Measurements from ENCODE around the gene FBLIM1. TPM values are rescaled to one million over a fixed set of nuclear protein-coding genes. Genes with fewer than 3 reads are reported as not detected.

The FBLIM1 gene
- total RNA-seq, 2 experiments from 2014 or later: not detected

DNA sequence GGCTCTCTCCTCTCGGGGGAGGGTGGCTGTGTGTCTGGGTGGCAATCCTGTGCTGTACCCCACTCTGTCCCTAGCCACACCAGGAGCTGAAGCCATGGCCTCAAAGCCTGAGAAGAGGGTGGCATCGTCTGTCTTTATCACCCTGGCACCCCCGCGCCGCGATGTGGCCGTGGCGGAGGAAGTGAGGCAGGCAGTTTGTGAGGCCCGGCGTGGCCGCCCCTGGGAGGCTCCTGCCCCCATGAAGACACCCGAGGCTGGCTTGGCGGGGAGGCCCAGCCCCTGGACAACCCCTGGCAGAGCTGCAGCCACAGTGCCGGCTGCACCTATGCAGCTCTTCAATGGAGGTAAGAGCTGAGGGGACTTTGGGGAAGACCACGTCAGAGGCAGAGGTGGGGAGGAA lies 6.3 kb downstream of the FBLIM1 start:
- intact Hi-C loops (cut with micrococcal nuclease; ENCODE audit: unreplicated experiment): no loop called here
- no peak overlapping the region for H2AFZ ChIP-seq (ENCODE audit: low read length)
- CTCF ChIA-PET (ENCODE audit: unreplicated experiment): no interaction called here
- H3K79me2 ChIP-seq (ENCODE audit: insufficient read depth, low read depth, low read length): no peaks in the 10 kb centered on the region
- POLR2A ChIA-PET: no interaction called here
- no peaks in the 10 kb centered on the region for H3K36me3 ChIP-seq (ENCODE audit: insufficient read depth, low read length)
- no peaks in the 10 kb centered on the region for H3K9me3 ChIP-seq (ENCODE audit: low read length)
- BruUV-seq (replicated peaks): no TSS peak
- no peak overlapping the region for H3K27ac ChIP-seq (ENCODE audit: low read depth, low read length, poor library complexity, severe bottlenecking)
- DNase-seq (ENCODE audit: low spot score): no peak
- H3K4me3 ChIP-seq (ENCODE audit: low read depth, low read length, poor library complexity, severe bottlenecking): no peak overlapping the region
- no peak for TF ChIP-seq EZH2phosphoT487 (IDR thresholded peaks at IDR 0.05; ENCODE audit: borderline replicate concordance, low read depth, low read length)
- TF ChIP-seq, protein P1, sequence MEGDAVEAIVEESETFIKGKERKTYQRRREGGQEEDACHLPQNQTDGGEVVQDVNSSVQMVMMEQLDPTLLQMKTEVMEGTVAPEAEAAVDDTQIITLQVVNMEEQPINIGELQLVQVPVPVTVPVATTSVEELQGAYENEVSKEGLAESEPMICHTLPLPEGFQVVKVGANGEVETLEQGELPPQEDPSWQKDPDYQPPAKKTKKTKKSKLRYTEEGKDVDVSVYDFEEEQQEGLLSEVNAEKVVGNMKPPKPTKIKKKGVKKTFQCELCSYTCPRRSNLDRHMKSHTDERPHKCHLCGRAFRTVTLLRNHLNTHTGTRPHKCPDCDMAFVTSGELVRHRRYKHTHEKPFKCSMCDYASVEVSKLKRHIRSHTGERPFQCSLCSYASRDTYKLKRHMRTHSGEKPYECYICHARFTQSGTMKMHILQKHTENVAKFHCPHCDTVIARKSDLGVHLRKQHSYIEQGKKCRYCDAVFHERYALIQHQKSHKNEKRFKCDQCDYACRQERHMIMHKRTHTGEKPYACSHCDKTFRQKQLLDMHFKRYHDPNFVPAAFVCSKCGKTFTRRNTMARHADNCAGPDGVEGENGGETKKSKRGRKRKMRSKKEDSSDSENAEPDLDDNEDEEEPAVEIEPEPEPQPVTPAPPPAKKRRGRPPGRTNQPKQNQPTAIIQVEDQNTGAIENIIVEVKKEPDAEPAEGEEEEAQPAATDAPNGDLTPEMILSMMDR (conservative IDR thresholded peaks at IDR 0.05; ENCODE audit: low read length): no peak
- H4K20me1 ChIP-seq (ENCODE audit: insufficient read depth, low read length): no peaks in the 10 kb centered on the region
- H3K4me1 ChIP-seq (ENCODE audit: insufficient read depth, low read length, poor library complexity, severe bottlenecking): peaks cover 4% of the 10 kb centered on the region
- no peak overlapping the region for H3K4me2 ChIP-seq (ENCODE audit: low read length)
- no peaks in the 10 kb centered on the region for H3K9me2 ChIP-seq (ENCODE audit: insufficient read depth, low read length)

DNA sequence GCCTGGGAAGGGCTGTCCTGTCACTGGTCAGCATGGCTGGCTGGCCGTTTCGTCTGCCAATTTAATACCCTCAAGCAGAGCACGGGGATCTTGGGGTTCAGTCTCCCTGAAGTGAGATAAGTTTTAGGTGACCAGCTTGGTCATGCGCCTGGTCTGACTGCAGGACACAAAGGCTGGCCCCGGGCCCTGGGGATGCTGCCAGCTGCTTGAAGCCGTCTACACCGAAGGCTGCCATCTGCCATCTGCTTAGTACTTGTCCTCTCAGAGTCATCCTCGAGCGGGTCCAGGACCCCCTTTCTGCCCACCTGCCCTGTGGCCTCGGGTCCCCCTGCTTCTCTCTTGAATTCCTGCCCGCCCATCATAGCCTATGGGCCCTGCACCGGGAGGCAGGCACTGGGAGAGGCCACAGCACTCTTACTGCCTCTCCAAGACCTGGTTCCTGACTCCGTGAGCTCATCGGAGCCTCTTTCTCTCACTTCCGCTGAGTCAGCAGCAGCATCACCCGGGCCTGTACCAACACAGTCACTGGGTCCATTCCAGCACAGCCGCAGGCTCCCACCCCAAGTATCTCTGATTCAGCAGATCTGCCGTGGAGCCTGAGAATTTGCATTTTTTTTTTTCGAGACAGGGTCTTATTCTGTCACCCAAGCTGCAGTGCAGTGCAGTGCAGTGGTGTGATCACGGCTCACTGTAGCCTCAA lies 7.0 kb downstream of the FBLIM1 start:
- H3K36me3 ChIP-seq (ENCODE audit: insufficient read depth, low read length): no peaks in the 10 kb centered on the region
- H4K20me1 ChIP-seq (ENCODE audit: insufficient read depth, low read length): no peaks in the 10 kb centered on the region
- no peak for TF ChIP-seq EZH2phosphoT487 (IDR thresholded peaks at IDR 0.05; ENCODE audit: borderline replicate concordance, low read depth, low read length)
- TF ChIP-seq, protein P1 (conservative IDR thresholded peaks at IDR 0.05; ENCODE audit: low read length): no peak
- H3K9me2 ChIP-seq (ENCODE audit: insufficient read depth, low read length): no peaks in the 10 kb centered on the region
- peaks cover 4% of the 10 kb centered on the region for H3K4me1 ChIP-seq (ENCODE audit: insufficient read depth, low read length, poor library complexity, severe bottlenecking)
- H2AFZ ChIP-seq (ENCODE audit: low read length): no peak overlapping the region
- ChIA-PET CTCF (ENCODE audit: unreplicated experiment) (no interaction called here), POLR2A (interaction anchor here (0.5 kb wide), 1 partner anchor 124 kb away, joined by 4 read pairs; no protein-coding TSS in a partner anchor)
- H3K9me3 ChIP-seq (ENCODE audit: low read length): no peaks in the 10 kb centered on the region
- no peak overlapping the region for H3K4me3 ChIP-seq (ENCODE audit: low read depth, low read length, poor library complexity, severe bottlenecking)
- BruUV-seq (replicated peaks): no TSS peak
- DNase-seq (ENCODE audit: low spot score): no peak
- no peak overlapping the region for H3K27ac ChIP-seq (ENCODE audit: low read depth, low read length, poor library complexity, severe bottlenecking)
- no peak overlapping the region for H3K4me2 ChIP-seq (ENCODE audit: low read length)
- no peaks in the 10 kb centered on the region for H3K79me2 ChIP-seq (ENCODE audit: insufficient read depth, low read depth, low read length)
- intact Hi-C loops (cut with micrococcal nuclease; ENCODE audit: unreplicated experiment): no loop called here

DNA sequence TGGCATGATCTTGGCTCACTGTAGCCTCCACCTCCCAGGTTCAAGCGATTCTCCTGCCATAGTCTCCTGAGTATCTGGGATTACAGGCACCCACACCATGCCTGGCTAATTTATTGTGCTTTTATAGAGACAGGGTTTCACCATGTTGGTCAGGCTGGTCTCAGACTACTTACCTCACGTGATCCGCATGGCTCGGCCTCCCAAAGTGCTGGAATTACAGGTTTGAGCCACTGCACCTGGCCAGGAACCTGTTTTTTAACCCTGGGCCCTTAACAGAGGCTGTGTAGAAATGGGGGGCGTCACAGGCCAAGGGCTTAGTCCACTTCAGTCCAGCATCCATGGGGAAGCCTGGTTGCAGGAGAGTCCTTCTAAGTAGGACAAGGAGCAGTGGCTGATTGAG lies 9.3 kb downstream of the FBLIM1 start:
- ChIA-PET CTCF (ENCODE audit: unreplicated experiment) (no interaction called here), POLR2A (no interaction called here)
- no peak for DNase-seq (ENCODE audit: low spot score)

More for the DNA sequence above, 9.3 kb downstream of the FBLIM1 start:
- H3K9me2 ChIP-seq (ENCODE audit: insufficient read depth, low read length): no peaks in the 10 kb centered on the region
- H3K4me2 ChIP-seq (ENCODE audit: low read length): no peak overlapping the region
- TF ChIP-seq, protein P1 (conservative IDR thresholded peaks at IDR 0.05; ENCODE audit: low read length): no peak
- TF ChIP-seq EZH2phosphoT487 (IDR thresholded peaks at IDR 0.05; ENCODE audit: borderline replicate concordance, low read depth, low read length): no peak
- no peaks in the 10 kb centered on the region for H3K36me3 ChIP-seq (ENCODE audit: insufficient read depth, low read length)
- no peaks in the 10 kb centered on the region for H3K9me3 ChIP-seq (ENCODE audit: low read length)
- H3K4me1 ChIP-seq (ENCODE audit: insufficient read depth, low read length, poor library complexity, severe bottlenecking): peaks cover 4% of the 10 kb centered on the region
- BruUV-seq (replicated peaks): no TSS peak
- no peaks in the 10 kb centered on the region for H3K79me2 ChIP-seq (ENCODE audit: insufficient read depth, low read depth, low read length)
- intact Hi-C loops (cut with micrococcal nuclease; ENCODE audit: unreplicated experiment): no loop called here
- H3K4me3 ChIP-seq (ENCODE audit: low read depth, low read length, poor library complexity, severe bottlenecking): no peak overlapping the region
- H4K20me1 ChIP-seq (ENCODE audit: insufficient read depth, low read length): no peaks in the 10 kb centered on the region
- H3K27ac ChIP-seq (ENCODE audit: low read depth, low read length, poor library complexity, severe bottlenecking): no peak overlapping the region
- H2AFZ ChIP-seq (ENCODE audit: low read length): no peak overlapping the region

Measured in OCI-LY7 (cell line).